Lower lobe of right lung (tissue), 2 donors: Measurements from ENCODE around the gene PIF1. TPM values are rescaled to one million over a fixed set of nuclear protein-coding genes. Genes with fewer than 3 reads are reported as not detected.

ENCODE experiments used
- ATAC-seq, 2 donors: fragments of 200-7000 bp; cut with Tn5 transposase; one replicate each; pipeline ENCODE4 v1.9.1; 2020 to 2022; ENCODE audit warnings: mild to moderate bottlenecking in 2 of 2, moderate library complexity in 2 of 2
- DNase-seq: peaks from one replicate; pipeline ENCODE4 v3.0.0-alpha.2; 2020
- H3K27ac ChIP-seq: fragments of 200-600 bp; one replicate; pipeline ENCODE4 v1.8.0; 2022
- H3K27me3 ChIP-seq: fragments of 200-600 bp; one replicate; pipeline ENCODE4 v1.8.0; 2022; ENCODE audit warnings: low read depth
- H3K36me3 ChIP-seq: fragments of 200-600 bp; one replicate; pipeline ENCODE4 v1.8.0; 2022; ENCODE audit warnings: mild to moderate bottlenecking
- H3K4me1 ChIP-seq: fragments of 200-600 bp; one replicate; pipeline ENCODE4 v1.8.0; 2022
- H3K4me3 ChIP-seq: fragments of 200-600 bp; one replicate; pipeline ENCODE4 v1.8.0; 2022; ENCODE audit warnings: mild to moderate bottlenecking
- H3K9me3 ChIP-seq: fragments of 200-600 bp; one replicate; pipeline ENCODE4 v1.8.0; 2022
- CTCF ChIP-seq: fragments of 200-600 bp; IDR thresholded peaks from one replicate; pipeline ENCODE4 v1.8.0; 2022; ENCODE audit warnings: antibody characterized with exemption, mild to moderate bottlenecking
- intact Hi-C: fragments of 100-400 bp; cut with DNase I; formaldehyde crosslinking; loops from one replicate; pipeline ENCODE4 v1.11.0; 2022
- total RNA-seq: library from RNA; stranded (reverse); fragmentation: NEBNext Ultra II Directional; extraction: Animal tissue kit (Norgen Biotek cat#: 25700); gene quantifications from one replicate; pipeline ENCODE4 v1.2.1, GENCODE V29; 2021
- donor health status: DM: no; HTN: yes; CAD: no; lungs with severe emphysema.

The PIF1 gene
- total RNA-seq, 1 donor from 2014 or later: 1.4 TPM

GRCh38 chr15:64813075-64813474 lies 12.4 kb downstream of the PIF1 start:
- TF ChIP-seq CTCF: no peak
- no peak overlapping the region for H3K4me3 ChIP-seq
- no peak overlapping the region for H3K27ac ChIP-seq
- ATAC-seq: no peak
- no peaks in the 10 kb centered on the region for H3K9me3 ChIP-seq
- H3K27me3 ChIP-seq: no peaks in the 10 kb centered on the region
- intact Hi-C loops: loop anchor here (10.0 kb wide), 1 partner anchor 88 kb away; no protein-coding TSS in a partner anchor
- DNase-seq: no peak
- no peaks in the 10 kb centered on the region for H3K4me1 ChIP-seq
- no peaks in the 10 kb centered on the region for H3K36me3 ChIP-seq

DNA sequence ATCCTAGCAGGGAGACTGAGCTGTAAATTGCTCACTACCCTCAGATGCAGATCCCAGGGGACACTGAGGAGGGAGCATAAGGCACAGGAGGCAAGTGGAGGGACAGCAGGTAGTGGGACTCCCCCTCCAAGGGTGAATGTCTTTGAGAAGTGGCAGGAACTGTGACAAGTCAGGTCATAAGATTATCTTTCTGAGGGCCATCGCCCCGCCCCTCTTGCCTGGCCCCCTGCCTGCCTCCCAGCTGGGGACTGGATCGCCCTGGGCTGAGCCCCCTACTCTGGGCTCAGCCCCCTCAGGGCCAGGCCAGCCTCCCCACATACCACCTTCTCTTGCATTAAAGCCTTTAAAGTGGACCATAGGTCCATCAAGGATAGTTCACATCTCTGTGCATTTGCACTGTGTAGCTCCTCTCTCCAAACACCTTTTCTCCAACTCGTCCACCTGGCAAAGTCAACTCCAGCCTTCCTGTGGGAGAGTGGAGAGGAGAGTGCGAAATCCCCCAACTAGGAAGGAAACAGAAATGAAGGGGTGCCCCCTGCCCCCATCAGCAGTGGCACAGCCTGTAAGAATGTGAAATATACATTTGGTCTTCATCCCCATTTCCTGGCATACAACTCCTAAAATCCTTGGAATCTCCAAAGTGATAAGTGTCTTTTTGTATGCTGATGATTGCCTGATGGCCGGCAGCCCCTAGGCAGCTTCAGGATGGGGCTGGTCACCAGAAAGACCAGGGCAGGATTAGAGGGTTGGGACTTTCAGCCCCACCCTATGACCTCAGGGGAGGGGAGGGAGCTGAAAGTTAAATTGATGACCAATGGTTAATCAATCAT lies 14.7 kb downstream of the PIF1 start:
- intact Hi-C loops: loop anchor here (10.0 kb wide), 1 partner anchor 86 kb away; no protein-coding TSS in a partner anchor

GRCh38 chr15:64809649-64810496 lies 15.6 kb downstream of the PIF1 start:
- Histone ChIP-seq H3K9me3 (no peaks in the 10 kb centered on the region), H3K36me3 (no peaks in the 10 kb centered on the region), H3K27me3 (no peaks in the 10 kb centered on the region), H3K4me3 (no peak overlapping the region), H3K4me1 (no peaks in the 10 kb centered on the region), H3K27ac (no peak overlapping the region)
- ATAC-seq (peak; percentile 84 to 91), DNase-seq (peak; percentile 79)
- TF ChIP-seq CTCF: peak; percentile 96
- intact Hi-C loops: loop anchor here (10.0 kb wide), 2 partner anchors 55 to 85 kb away; no protein-coding TSS in a partner anchor

More for the DNA sequence above, 14.7 kb downstream of the PIF1 start:
- no peak for TF ChIP-seq CTCF
- no peak for DNase-seq
- no peak overlapping the region for H3K27ac ChIP-seq
- H3K4me1 ChIP-seq: no peaks in the 10 kb centered on the region
- ATAC-seq: no peak
- H3K4me3 ChIP-seq: no peak overlapping the region
- no peaks in the 10 kb centered on the region for H3K27me3 ChIP-seq
- no peaks in the 10 kb centered on the region for H3K36me3 ChIP-seq
- no peaks in the 10 kb centered on the region for H3K9me3 ChIP-seq

DNA sequence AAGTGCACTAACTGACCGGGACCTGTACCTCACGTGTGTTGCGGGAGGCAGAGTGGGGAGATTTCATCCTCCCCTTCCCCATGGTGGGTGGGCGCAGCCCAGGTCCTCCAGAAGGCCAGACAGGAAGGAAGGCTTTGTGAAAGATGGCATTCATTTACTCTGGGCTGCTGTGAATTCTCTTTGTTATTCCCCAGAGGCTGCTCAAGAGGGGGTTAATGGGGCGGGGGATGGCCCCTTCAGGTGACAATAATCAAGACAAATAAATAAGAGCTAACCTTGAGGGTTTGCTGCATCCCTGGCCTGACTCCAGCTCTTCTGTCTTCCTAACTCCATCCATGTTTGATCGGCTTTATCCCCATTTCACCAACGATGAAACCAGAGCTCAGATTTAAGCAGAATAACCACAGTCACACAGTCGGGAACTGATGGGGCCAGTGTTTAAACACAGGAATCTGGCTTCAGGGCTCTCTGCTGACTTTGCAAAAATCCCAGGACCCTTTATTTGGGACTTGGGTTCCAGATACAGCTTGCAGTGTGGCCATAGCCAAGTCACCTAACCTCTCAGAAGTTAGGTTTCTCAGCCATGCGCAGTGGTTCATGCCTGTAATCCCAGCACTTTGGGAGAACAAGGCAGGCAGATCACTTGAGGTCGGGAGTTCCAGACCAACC lies 16.5 kb downstream of the PIF1 start:
- no peak for TF ChIP-seq CTCF
- DNase-seq (no peak), ATAC-seq (no peak)
- Histone ChIP-seq H3K4me3 (no peak overlapping the region), H3K36me3 (no peaks in the 10 kb centered on the region), H3K27me3 (no peaks in the 10 kb centered on the region), H3K27ac (no peak overlapping the region), H3K9me3 (no peaks in the 10 kb centered on the region), H3K4me1 (no peaks in the 10 kb centered on the region)
- intact Hi-C loops: loop anchor here (10.0 kb wide), 1 partner anchor 54 kb away; no protein-coding TSS in a partner anchor

DNA sequence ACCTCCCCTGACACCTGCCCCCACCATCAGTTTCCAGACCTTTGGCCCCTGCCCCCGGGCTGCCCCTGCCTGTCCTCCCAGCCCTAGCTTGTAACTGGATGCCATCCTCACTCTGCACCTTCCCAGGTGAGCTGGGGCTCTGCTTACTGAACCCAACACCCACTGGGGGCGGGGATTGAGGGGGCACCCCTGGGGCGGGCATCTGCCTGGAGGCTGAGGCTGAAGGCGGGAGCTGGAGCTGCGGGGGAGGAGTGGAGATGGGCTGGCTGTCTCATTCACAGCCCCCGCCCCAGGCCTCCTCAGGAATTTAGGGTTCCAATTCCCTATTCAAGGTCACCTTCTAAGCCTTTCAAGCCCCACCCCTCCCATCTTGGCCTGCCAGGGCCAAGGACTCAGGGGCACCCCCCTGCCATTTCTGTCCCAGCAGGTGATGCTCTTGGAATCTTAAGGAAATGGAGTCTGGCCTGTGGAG lies 17.7 kb downstream of the PIF1 start:
- Histone ChIP-seq H3K9me3 (no peaks in the 10 kb centered on the region), H3K4me1 (no peaks in the 10 kb centered on the region), H3K4me3 (no peak overlapping the region), H3K27ac (no peak overlapping the region), H3K36me3 (no peaks in the 10 kb centered on the region), H3K27me3 (no peaks in the 10 kb centered on the region)
- DNase-seq (no peak), ATAC-seq (no peak)
- no peak for TF ChIP-seq CTCF
- intact Hi-C loops: loop anchor here (10.0 kb wide), 1 partner anchor 53 kb away; no protein-coding TSS in a partner anchor
